HCT116 (cell line): ENCODE data around the gene AIRE.

ENCODE experiments used
- EGR1 ChIP-seq: IDR thresholded peaks from 2 replicates; pipeline ENCODE4 v1.6.1; 2012; ENCODE audit warnings: low read depth
- EZH2 ChIP-seq: fragments of 200-600 bp; sonication (generic); IDR thresholded peaks from 2 replicates; pipeline ENCODE4 v1.6.1; 2017; ENCODE audit warnings: antibody characterized with exemption, mixed run types
- EZH2phosphoT487 ChIP-seq: fragments of 200-600 bp; IDR thresholded peaks from 2 replicates; pipeline ENCODE4 v1.6.1; 2018; ENCODE audit warnings: antibody characterized with exemption, borderline replicate concordance
- POLR2A ChIP-seq: IDR thresholded peaks from 2 replicates; pipeline ENCODE4 v1.7.0; 2011; ENCODE audit warnings: borderline replicate concordance; ENCODE audit not compliant: insufficient read depth, insufficient read length; ENCODE audit errors: extremely low read depth
- POLR2AphosphoS5 ChIP-seq: IDR thresholded peaks from 2 replicates; pipeline ENCODE4 v1.6.1; 2011; ENCODE audit warnings: mild to moderate bottlenecking, low read depth, low read length, moderate library complexity
- RAD21 ChIP-seq: IDR thresholded peaks from 2 replicates; pipeline ENCODE4 v1.6.1; 2012; ENCODE audit warnings: low read depth, mild to moderate bottlenecking
- SP1 ChIP-seq: IDR thresholded peaks from 2 replicates; pipeline ENCODE4 v1.6.1; 2012; ENCODE audit warnings: low read depth
- SRF ChIP-seq: IDR thresholded peaks from 2 replicates; pipeline ENCODE4 v1.6.1; 2012; ENCODE audit warnings: low read depth
- YY1 ChIP-seq: IDR thresholded peaks from 2 replicates; pipeline ENCODE4 v1.6.1; 2011; ENCODE audit warnings: low read length, low read depth, moderate library complexity, mild to moderate bottlenecking; ENCODE audit not compliant: insufficient replicate concordance; ENCODE audit errors: extremely low read depth
- ZFX ChIP-seq: fragments of 450-650 bp; IDR thresholded peaks from 2 replicates; pipeline ENCODE4 v1.6.1; 2017
- TF ChIP-seq, protein P1 (sequence below), 3 experiments: fragments of 200-600 bp in 1 of 3; sonication (generic) in 1 of 3; IDR thresholded peaks in 2 of 3; conservative IDR thresholded peaks in 1 of 3; 2 replicates each; pipeline ENCODE4 v1.5.1; 2012 to 2017; ENCODE audit warnings: low read depth in 2 of 3, low read length in 2 of 3, antibody characterized with exemption in 1 of 3, borderline replicate concordance in 1 of 3, control low read depth in 1 of 3, mild to moderate bottlenecking in 1 of 3, mixed read lengths in 1 of 3, mixed run types in 1 of 3, moderate library complexity in 1 of 3; ENCODE audit not compliant: insufficient read depth in 1 of 3
- TF ChIP-seq, protein P2 (sequence below): IDR thresholded peaks from 2 replicates; pipeline ENCODE4 v1.6.1; 2012
- TF ChIP-seq, protein P3 (sequence below): IDR thresholded peaks from 2 replicates; pipeline ENCODE4 v1.6.1; 2012; ENCODE audit warnings: low read depth

DNA sequence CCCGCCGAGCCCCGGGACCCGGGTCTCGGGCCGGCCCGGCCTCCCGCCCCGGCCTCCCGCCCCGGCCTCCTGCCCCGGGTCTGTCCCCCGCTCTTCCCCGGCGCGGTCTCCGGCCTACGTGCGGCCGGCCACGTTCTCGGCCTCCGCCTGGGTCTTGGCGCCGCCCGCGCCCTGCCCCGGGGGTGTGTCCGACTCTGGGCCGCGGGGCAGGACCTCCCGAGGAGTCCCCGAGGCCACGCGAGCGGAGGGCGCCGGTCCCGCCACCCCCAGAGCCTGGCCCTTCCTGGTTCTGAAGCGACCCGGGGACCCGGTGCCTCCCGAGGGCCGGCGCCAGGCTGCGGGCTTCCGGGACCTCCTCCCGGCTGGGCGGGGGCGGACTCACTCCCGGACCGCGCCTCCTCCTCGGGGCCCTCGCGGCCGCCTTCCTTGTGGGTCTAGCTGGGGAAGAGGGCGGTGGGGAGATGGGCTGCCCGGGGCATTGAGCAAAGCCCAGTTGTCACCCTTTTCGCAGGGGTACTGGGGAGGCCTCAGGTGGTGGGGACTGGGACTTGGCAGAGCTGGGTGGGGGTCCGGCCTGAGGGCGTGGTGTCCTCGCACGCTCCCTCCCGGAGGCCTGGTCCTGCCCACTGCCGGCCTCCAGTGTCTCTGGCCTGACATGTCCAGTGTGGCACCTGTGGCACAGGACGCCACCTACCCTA is 14.7 kb downstream of the AIRE start:
- TF ChIP-seq, protein P1, sequence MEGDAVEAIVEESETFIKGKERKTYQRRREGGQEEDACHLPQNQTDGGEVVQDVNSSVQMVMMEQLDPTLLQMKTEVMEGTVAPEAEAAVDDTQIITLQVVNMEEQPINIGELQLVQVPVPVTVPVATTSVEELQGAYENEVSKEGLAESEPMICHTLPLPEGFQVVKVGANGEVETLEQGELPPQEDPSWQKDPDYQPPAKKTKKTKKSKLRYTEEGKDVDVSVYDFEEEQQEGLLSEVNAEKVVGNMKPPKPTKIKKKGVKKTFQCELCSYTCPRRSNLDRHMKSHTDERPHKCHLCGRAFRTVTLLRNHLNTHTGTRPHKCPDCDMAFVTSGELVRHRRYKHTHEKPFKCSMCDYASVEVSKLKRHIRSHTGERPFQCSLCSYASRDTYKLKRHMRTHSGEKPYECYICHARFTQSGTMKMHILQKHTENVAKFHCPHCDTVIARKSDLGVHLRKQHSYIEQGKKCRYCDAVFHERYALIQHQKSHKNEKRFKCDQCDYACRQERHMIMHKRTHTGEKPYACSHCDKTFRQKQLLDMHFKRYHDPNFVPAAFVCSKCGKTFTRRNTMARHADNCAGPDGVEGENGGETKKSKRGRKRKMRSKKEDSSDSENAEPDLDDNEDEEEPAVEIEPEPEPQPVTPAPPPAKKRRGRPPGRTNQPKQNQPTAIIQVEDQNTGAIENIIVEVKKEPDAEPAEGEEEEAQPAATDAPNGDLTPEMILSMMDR (IDR thresholded peaks at IDR 0.05 in 2 of 3, conservative IDR thresholded peaks at IDR 0.05 in 1 of 3; ENCODE audit: borderline replicate concordance in 1 of 3, insufficient read depth in 1 of 3, low read depth in 2 of 3, low read length in 2 of 3): no peak
- TF ChIP-seq RAD21 (no peak), EZH2 (no peak), EZH2phosphoT487 (no peak), SRF (no peak), POLR2AphosphoS5 (0 out of 2 replicates have a peak, but pooled peaks have one; percentile 21), ZFX (peak; percentile 72; the same call in 1 of the 2 replicates), YY1 (no peak), SP1 (no peak), POLR2A (no peak), EGR1 (no peak)
- TF ChIP-seq, protein P2, sequence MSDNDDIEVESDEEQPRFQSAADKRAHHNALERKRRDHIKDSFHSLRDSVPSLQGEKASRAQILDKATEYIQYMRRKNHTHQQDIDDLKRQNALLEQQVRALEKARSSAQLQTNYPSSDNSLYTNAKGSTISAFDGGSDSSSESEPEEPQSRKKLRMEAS: no peak
- TF ChIP-seq, protein P3, sequence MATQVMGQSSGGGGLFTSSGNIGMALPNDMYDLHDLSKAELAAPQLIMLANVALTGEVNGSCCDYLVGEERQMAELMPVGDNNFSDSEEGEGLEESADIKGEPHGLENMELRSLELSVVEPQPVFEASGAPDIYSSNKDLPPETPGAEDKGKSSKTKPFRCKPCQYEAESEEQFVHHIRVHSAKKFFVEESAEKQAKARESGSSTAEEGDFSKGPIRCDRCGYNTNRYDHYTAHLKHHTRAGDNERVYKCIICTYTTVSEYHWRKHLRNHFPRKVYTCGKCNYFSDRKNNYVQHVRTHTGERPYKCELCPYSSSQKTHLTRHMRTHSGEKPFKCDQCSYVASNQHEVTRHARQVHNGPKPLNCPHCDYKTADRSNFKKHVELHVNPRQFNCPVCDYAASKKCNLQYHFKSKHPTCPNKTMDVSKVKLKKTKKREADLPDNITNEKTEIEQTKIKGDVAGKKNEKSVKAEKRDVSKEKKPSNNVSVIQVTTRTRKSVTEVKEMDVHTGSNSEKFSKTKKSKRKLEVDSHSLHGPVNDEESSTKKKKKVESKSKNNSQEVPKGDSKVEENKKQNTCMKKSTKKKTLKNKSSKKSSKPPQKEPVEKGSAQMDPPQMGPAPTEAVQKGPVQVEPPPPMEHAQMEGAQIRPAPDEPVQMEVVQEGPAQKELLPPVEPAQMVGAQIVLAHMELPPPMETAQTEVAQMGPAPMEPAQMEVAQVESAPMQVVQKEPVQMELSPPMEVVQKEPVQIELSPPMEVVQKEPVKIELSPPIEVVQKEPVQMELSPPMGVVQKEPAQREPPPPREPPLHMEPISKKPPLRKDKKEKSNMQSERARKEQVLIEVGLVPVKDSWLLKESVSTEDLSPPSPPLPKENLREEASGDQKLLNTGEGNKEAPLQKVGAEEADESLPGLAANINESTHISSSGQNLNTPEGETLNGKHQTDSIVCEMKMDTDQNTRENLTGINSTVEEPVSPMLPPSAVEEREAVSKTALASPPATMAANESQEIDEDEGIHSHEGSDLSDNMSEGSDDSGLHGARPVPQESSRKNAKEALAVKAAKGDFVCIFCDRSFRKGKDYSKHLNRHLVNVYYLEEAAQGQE: no peak
